Liver (tissue), 9 donors: ENCODE results near the gene TMEM38B. TPM values are rescaled to one million over a fixed set of nuclear protein-coding genes. Genes with fewer than 3 reads are reported as not detected.

Experiments
- DNase-seq: peaks from one replicate; pipeline ENCODE4 v3.0.0-alpha.2; 2017; ENCODE audit warnings: low spot score
- H3K27ac ChIP-seq, 2 donors: one replicate each; pipeline ENCODE4 v1.7.0; 2013; ENCODE audit warnings: inconsistent platforms in 2 of 2, low read length in 2 of 2, control low read depth in 1 of 2, low read depth in 1 of 2, mild to moderate bottlenecking in 1 of 2
- H3K27me3 ChIP-seq, 4 donors: one replicate each; pipeline versions ENCODE4 v1.6.1 to v1.7.0; 2013; ENCODE audit warnings: low read length in 3 of 4, inconsistent platforms in 1 of 4, mild to moderate bottlenecking in 1 of 4, moderate library complexity in 1 of 4; ENCODE audit not compliant: control insufficient read depth in 4 of 4, insufficient read depth in 4 of 4
- H3K36me3 ChIP-seq, 4 donors: one replicate each; pipeline versions ENCODE4 v1.6.1 to v1.7.0; 2013; ENCODE audit warnings: low read length in 3 of 4, mild to moderate bottlenecking in 3 of 4, low read depth in 1 of 4, moderate library complexity in 1 of 4; ENCODE audit not compliant: control insufficient read depth in 4 of 4, insufficient read depth in 3 of 4
- H3K4me1 ChIP-seq, 4 donors: one replicate each; pipeline versions ENCODE4 v1.6.1 to v1.7.0; 2013; ENCODE audit warnings: low read length in 3 of 4, mild to moderate bottlenecking in 3 of 4, moderate library complexity in 1 of 4; ENCODE audit not compliant: control insufficient read depth in 4 of 4, insufficient read depth in 4 of 4
- H3K4me3 ChIP-seq, 3 donors: one replicate each; pipeline versions ENCODE4 v1.6.1 to v1.7.0; 2013; ENCODE audit warnings: low read length in 3 of 3, control low read depth in 1 of 3, low read depth in 1 of 3, mild to moderate bottlenecking in 1 of 3
- H3K9ac ChIP-seq, 2 donors: one replicate each; pipeline ENCODE4 v1.7.0; 2013; ENCODE audit warnings: low read length in 2 of 2, mild to moderate bottlenecking in 2 of 2, moderate library complexity in 2 of 2, control low read depth in 1 of 2, low read depth in 1 of 2
- H3K9me3 ChIP-seq, 4 donors: one replicate each; pipeline versions ENCODE4 v1.6.1 to v1.7.0; 2013; ENCODE audit warnings: low read length in 3 of 4; ENCODE audit not compliant: control insufficient read depth in 4 of 4
- EGR1 ChIP-seq, 2 donors: IDR thresholded peaks; 2 replicates each; pipeline ENCODE4 v1.6.1; 2016 to 2018; ENCODE audit warnings: antibody characterized with exemption in 2 of 2, low read depth in 2 of 2
- FOXA1 ChIP-seq: IDR thresholded peaks from 2 replicates; pipeline ENCODE4 v1.6.1; 2016; ENCODE audit warnings: antibody characterized with exemption
- FOXA2 ChIP-seq: IDR thresholded peaks from 2 replicates; pipeline ENCODE4 v1.6.1; 2016; ENCODE audit warnings: antibody characterized with exemption
- GABPA ChIP-seq, 2 donors: IDR thresholded peaks in 1 of 2; conservative IDR thresholded peaks in 1 of 2; 2 replicates each; pipeline ENCODE4 v1.6.1; 2016; ENCODE audit warnings: antibody characterized with exemption in 2 of 2, mild to moderate bottlenecking in 1 of 2, moderate library complexity in 1 of 2
- HNF4A ChIP-seq, 2 donors: conservative IDR thresholded peaks; 2 replicates each; pipeline ENCODE4 v1.6.1; 2016; ENCODE audit warnings: antibody characterized with exemption in 2 of 2, mild to moderate bottlenecking in 2 of 2
- NR2F2 ChIP-seq: IDR thresholded peaks from 2 replicates; pipeline ENCODE4 v1.6.1; 2016; ENCODE audit warnings: antibody characterized with exemption
- RAD21 ChIP-seq, 2 donors: IDR thresholded peaks; 2 replicates each; pipeline ENCODE4 v1.6.1; 2016; ENCODE audit warnings: antibody characterized with exemption in 2 of 2, mild to moderate bottlenecking in 2 of 2
- RXRA ChIP-seq, 2 donors: IDR thresholded peaks; 2 replicates each; pipeline ENCODE4 v1.6.1; 2017 to 2018; ENCODE audit warnings: antibody characterized with exemption in 2 of 2, mild to moderate bottlenecking in 1 of 2
- TAF1 ChIP-seq: conservative IDR thresholded peaks from 2 replicates; pipeline ENCODE4 v1.6.1; 2016; ENCODE audit warnings: antibody characterized with exemption, mild to moderate bottlenecking
- WGBS: extraction: QIAGEN DNeasy Blood & Tissue Kit; methylation state at CpG from one replicate; pipeline ENCODE4 v1.1.7; 2013; 5-methylcytosine and 5-hydroxymethylcytosine counted together
- polyA plus RNA-seq, 2 donors: library from polyadenylated mRNA; stranded (reverse) in 1 of 2; unstranded in 1 of 2; fragments of 200-250 nt in 1 of 2; fragments of >200 nt in 1 of 2; fragmentation: Nextera tagmentation in 1 of 2; extraction: Ambion mirVana in 1 of 2; gene quantifications; one replicate each; pipeline versions ENCODE4 v1.2.1 to v1.2.3, GENCODE V29; 2013 to 2015
- total RNA-seq, 2 donors: library from RNA; depleted of rRNA; stranded (reverse); fragments of >200 nt; gene quantifications; one replicate each; pipeline ENCODE4 v1.2.3, GENCODE V29; 2014
- TF ChIP-seq, protein P1 (sequence below): IDR thresholded peaks from 2 replicates; pipeline ENCODE4 v1.6.1; 2016; ENCODE audit warnings: antibody characterized with exemption, mild to moderate bottlenecking
- TF ChIP-seq, protein P2 (sequence below): IDR thresholded peaks from 2 replicates; pipeline ENCODE4 v1.6.1; 2016; ENCODE audit warnings: antibody characterized with exemption
- TF ChIP-seq, protein P3 (sequence below): fragments of 150-350 bp; IDR thresholded peaks from 2 replicates; pipeline ENCODE4 v1.5.1; 2017; ENCODE audit warnings: improper control_type of control experiment, low read depth, low read length; ENCODE audit not compliant: missing input control
- donor health status: healthy.
- donor health status: healthy.
- donor health status: healthy.
- donor health status: healthy.
- donor health status: healthy.

The TMEM38B gene
- total and polyA plus RNA-seq, 4 donors = 7.4 to 21.6 (median 9.2) TPM

DNA sequence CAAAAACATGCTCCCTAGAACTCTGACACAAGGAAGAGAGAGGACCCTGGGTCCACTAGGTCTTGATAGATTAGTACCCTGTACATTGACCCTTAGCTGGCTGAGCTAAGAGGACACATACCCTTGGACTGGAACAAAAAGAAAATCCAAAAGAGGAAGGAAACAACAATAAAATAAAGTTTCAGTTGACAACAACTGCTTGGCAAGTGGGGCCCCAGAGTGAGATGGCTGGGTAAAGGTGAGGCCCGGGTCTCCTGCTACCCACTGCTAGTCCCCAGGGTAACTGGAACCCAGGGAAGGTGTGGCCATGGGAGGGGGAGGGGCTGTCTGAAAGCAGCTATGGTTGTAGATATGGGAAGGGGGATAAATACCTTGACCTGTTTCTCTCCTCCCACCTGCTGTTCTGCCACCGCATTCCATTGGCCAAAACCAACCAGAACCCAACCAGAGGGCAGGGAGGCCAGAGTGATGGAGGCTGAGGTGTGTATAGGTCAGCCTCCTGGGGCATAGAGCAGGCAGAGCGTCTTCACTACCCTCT lies 20.4 kb upstream of the TMEM38B start:
- no peak for TF ChIP-seq FOXA2
- TF ChIP-seq HNF4A (conservative IDR thresholded peaks at IDR 0.05) = peak; percentile 15 to 24
- H3K27ac ChIP-seq = no peak overlapping the region
- no peak overlapping the region for H3K9ac ChIP-seq
- peaks cover 2 to 47% (median 17%) of the 10 kb centered on the region in 4 donors for H3K4me1 ChIP-seq
- 85% methylated on average over 3 of the region's 3 CpGs for WGBS
- H3K27me3 ChIP-seq = no peaks in the 10 kb centered on the region
- H3K4me3 ChIP-seq = no peak overlapping the region
- H3K9me3 ChIP-seq = no peaks in the 10 kb centered on the region
- no peak for DNase-seq
- H3K36me3 ChIP-seq = no peaks in the 10 kb centered on the region

DNA sequence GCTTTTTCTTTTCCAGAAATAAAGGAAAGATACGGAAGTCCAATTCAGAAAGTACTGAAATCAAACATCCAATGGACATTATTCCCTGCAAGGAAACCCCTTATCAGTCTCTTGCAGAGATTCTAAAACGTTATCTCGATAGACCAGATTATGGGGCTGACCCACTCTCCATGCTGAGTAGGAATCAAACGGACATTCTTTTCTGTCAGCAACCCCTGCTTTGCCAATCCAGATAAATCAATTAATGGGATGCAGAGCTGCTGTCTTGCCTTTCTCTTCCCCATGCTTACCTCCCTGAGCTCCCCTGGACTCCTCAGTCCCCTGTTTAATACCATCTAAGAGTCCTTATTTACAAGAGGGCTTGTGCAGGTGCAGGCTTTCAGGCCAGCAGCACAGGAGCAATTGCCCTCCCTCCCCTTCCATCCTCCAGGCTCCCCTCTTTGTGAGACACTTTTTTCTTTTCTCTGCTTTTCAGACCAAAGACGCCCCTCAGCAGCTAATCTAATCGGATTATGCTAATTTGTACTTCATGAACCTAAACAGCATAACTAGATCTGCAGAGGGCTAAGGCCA lies 17.9 kb upstream of the TMEM38B start:
- no peak overlapping the region for H3K27ac ChIP-seq
- no peak for DNase-seq
- H3K9me3 ChIP-seq = no peaks in the 10 kb centered on the region
- peaks cover 2 to 37% (median 13%) of the 10 kb centered on the region in 4 donors for H3K4me1 ChIP-seq
- 83% methylated on average over 6 of the region's 6 CpGs for WGBS
- H3K9ac ChIP-seq = no peak overlapping the region
- H3K27me3 ChIP-seq = no peaks in the 10 kb centered on the region
- TF ChIP-seq, protein P1, sequence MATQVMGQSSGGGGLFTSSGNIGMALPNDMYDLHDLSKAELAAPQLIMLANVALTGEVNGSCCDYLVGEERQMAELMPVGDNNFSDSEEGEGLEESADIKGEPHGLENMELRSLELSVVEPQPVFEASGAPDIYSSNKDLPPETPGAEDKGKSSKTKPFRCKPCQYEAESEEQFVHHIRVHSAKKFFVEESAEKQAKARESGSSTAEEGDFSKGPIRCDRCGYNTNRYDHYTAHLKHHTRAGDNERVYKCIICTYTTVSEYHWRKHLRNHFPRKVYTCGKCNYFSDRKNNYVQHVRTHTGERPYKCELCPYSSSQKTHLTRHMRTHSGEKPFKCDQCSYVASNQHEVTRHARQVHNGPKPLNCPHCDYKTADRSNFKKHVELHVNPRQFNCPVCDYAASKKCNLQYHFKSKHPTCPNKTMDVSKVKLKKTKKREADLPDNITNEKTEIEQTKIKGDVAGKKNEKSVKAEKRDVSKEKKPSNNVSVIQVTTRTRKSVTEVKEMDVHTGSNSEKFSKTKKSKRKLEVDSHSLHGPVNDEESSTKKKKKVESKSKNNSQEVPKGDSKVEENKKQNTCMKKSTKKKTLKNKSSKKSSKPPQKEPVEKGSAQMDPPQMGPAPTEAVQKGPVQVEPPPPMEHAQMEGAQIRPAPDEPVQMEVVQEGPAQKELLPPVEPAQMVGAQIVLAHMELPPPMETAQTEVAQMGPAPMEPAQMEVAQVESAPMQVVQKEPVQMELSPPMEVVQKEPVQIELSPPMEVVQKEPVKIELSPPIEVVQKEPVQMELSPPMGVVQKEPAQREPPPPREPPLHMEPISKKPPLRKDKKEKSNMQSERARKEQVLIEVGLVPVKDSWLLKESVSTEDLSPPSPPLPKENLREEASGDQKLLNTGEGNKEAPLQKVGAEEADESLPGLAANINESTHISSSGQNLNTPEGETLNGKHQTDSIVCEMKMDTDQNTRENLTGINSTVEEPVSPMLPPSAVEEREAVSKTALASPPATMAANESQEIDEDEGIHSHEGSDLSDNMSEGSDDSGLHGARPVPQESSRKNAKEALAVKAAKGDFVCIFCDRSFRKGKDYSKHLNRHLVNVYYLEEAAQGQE = no peak
- TF ChIP-seq FOXA1 = no peak
- TF ChIP-seq GABPA (IDR thresholded peaks at IDR 0.05 in 1 of 2, conservative IDR thresholded peaks at IDR 0.05 in 1 of 2) = no peak
- no peak for TF ChIP-seq EGR1 (IDR thresholded peaks at IDR 0.05; ENCODE audit: low read depth in 2 of 2)
- no peak for TF ChIP-seq HNF4A (conservative IDR thresholded peaks at IDR 0.05)
- TF ChIP-seq, protein P2, sequence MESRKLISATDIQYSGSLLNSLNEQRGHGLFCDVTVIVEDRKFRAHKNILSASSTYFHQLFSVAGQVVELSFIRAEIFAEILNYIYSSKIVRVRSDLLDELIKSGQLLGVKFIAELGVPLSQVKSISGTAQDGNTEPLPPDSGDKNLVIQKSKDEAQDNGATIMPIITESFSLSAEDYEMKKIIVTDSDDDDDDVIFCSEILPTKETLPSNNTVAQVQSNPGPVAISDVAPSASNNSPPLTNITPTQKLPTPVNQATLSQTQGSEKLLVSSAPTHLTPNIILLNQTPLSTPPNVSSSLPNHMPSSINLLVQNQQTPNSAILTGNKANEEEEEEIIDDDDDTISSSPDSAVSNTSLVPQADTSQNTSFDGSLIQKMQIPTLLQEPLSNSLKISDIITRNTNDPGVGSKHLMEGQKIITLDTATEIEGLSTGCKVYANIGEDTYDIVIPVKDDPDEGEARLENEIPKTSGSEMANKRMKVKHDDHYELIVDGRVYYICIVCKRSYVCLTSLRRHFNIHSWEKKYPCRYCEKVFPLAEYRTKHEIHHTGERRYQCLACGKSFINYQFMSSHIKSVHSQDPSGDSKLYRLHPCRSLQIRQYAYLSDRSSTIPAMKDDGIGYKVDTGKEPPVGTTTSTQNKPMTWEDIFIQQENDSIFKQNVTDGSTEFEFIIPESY = no peak
- TF ChIP-seq, protein P3, sequence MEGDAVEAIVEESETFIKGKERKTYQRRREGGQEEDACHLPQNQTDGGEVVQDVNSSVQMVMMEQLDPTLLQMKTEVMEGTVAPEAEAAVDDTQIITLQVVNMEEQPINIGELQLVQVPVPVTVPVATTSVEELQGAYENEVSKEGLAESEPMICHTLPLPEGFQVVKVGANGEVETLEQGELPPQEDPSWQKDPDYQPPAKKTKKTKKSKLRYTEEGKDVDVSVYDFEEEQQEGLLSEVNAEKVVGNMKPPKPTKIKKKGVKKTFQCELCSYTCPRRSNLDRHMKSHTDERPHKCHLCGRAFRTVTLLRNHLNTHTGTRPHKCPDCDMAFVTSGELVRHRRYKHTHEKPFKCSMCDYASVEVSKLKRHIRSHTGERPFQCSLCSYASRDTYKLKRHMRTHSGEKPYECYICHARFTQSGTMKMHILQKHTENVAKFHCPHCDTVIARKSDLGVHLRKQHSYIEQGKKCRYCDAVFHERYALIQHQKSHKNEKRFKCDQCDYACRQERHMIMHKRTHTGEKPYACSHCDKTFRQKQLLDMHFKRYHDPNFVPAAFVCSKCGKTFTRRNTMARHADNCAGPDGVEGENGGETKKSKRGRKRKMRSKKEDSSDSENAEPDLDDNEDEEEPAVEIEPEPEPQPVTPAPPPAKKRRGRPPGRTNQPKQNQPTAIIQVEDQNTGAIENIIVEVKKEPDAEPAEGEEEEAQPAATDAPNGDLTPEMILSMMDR = no peak
- TF ChIP-seq NR2F2 = no peak
- TF ChIP-seq TAF1 = no peak
- no peak for TF ChIP-seq RXRA (IDR thresholded peaks at IDR 0.05)
- no peak for TF ChIP-seq RAD21 (IDR thresholded peaks at IDR 0.05)
- no peak for TF ChIP-seq FOXA2
- no peak overlapping the region for H3K4me3 ChIP-seq
- no peaks in the 10 kb centered on the region for H3K36me3 ChIP-seq
